ENCODE data around the gene ISY1. TPM values are rescaled to one million over a fixed set of nuclear protein-coding genes. Genes with fewer than 3 reads are reported as not detected.
"Not testable (repeated sequence)": the region's sequence is repeated elsewhere in the genome, so short reads cannot be mapped to it uniquely, and the experiment has no call there.

The ISY1 gene
- total and polyA plus RNA-seq, 7 donors, result 18.0 to 31.2 (median 25.2) TPM

- DNase-seq, result no peak
- Histone ChIP-seq H3K4me1 (peaks cover 0 to 7% (median 6%) of the 10 kb centered on the region in 4 donors), H3K27me3 (no peaks in the 10 kb centered on the region), H3K4me3 (no peak overlapping the region), H3K27ac (no peak overlapping the region), H3K9me3 (no peaks in the 10 kb centered on the region), H3K36me3 (peaks cover 0 to 7% (median 0%) of the 10 kb centered on the region in 4 donors)
- TF ChIP-seq POLR2AphosphoS5 (IDR thresholded peaks at IDR 0.05) (no peak), CTCF (IDR thresholded peaks at IDR 0.05) (no peak)
- intact Hi-C loops (cut with DNase I), result no loop called here
- 68 to 81% methylated on average over 3 of the region's 3 CpGs for WGBS, 2 donors
Measured at GRCh38 chr3:129112308-129113052, 48.4 kb downstream of the ISY1 start.

- H3K27me3 ChIP-seq; H3K4me1 ChIP-seq; H3K4me3 ChIP-seq; H3K36me3 ChIP-seq; intact Hi-C loops (cut with DNase I); DNase-seq; H3K9me3 ChIP-seq; H3K27ac ChIP-seq: not testable (repeated sequence)
- 96 to 97% methylated on average over 10 of the region's 10 CpGs for WGBS, 2 donors
Measured at GRCh38 chr3:129111076-129111780, 49.6 kb downstream of the ISY1 start.

GRCh38 chr3:129107793-129108192, 53.1 kb downstream of the ISY1 start:
- WGBS, 2 donors, result 91 to 94% methylated on average over 8 of the region's 8 CpGs
- Histone ChIP-seq H3K4me1 (peaks cover 0 to 10% (median 0%) of the 10 kb centered on the region in 4 donors), H3K27me3 (no peaks in the 10 kb centered on the region), H3K9me3 (no peaks in the 10 kb centered on the region), H3K36me3 (peaks cover 0 to 7% (median 0%) of the 10 kb centered on the region in 4 donors), H3K27ac (no peak overlapping the region), H3K4me3 (no peak overlapping the region)
- TF ChIP-seq POLR2A (IDR thresholded peaks at IDR 0.05) (no peak), POLR2AphosphoS5 (IDR thresholded peaks at IDR 0.05) (no peak), EP300 (IDR thresholded peaks at IDR 0.05) (no peak), CTCF (IDR thresholded peaks at IDR 0.05) (no peak)
- intact Hi-C loops (cut with DNase I), result no loop called here
- DNase-seq, result no peak

- no peak overlapping the region for H3K27ac ChIP-seq
- no peaks in the 10 kb centered on the region for H3K27me3 ChIP-seq
- H3K9me3 ChIP-seq, result no peaks in the 10 kb centered on the region
- no peak for TF ChIP-seq CTCF (IDR thresholded peaks at IDR 0.05)
- no peak for TF ChIP-seq POLR2A (IDR thresholded peaks at IDR 0.05)
- no peak for TF ChIP-seq POLR2AphosphoS5 (IDR thresholded peaks at IDR 0.05)
- TF ChIP-seq EP300 (IDR thresholded peaks at IDR 0.05), result no peak
- DNase-seq, result no peak
- peaks cover 0 to 7% (median 0%) of the 10 kb centered on the region in 4 donors for H3K36me3 ChIP-seq
- no peak overlapping the region for H3K4me3 ChIP-seq
- 58 to 81% methylated on average over 19 of the region's 19 CpGs for WGBS, 2 donors
- peaks cover 0 to 10% (median 0%) of the 10 kb centered on the region in 4 donors for H3K4me1 ChIP-seq
- intact Hi-C loops (cut with DNase I), result no loop called here
Measured at GRCh38 chr3:129106866-129107565, 53.8 kb downstream of the ISY1 start.

- intact Hi-C loops (cut with DNase I), result no loop called here
- DNase-seq, result no peak
- no peak overlapping the region for H3K27ac ChIP-seq
Measured at GRCh38 chr3:129106320-129106719, 54.5 kb downstream of the ISY1 start.

More at GRCh38 chr3:129106320-129106719, 54.5 kb downstream of the ISY1 start:
- H3K4me1 ChIP-seq, result peaks cover 0 to 10% (median 0%) of the 10 kb centered on the region in 4 donors
- WGBS, 2 donors, result 92 to 94% methylated on average over 5 of the region's 5 CpGs
- H3K36me3 ChIP-seq, result peaks cover 0 to 7% (median 0%) of the 10 kb centered on the region in 4 donors
- TF ChIP-seq EP300 (IDR thresholded peaks at IDR 0.05), result no peak
- no peak for TF ChIP-seq POLR2A (IDR thresholded peaks at IDR 0.05)
- TF ChIP-seq POLR2AphosphoS5 (IDR thresholded peaks at IDR 0.05), result no peak
- TF ChIP-seq CTCF (IDR thresholded peaks at IDR 0.05), result no peak
- no peaks in the 10 kb centered on the region for H3K9me3 ChIP-seq
- no peak overlapping the region for H3K4me3 ChIP-seq
- H3K27me3 ChIP-seq, result no peaks in the 10 kb centered on the region

All from sigmoid colon (tissue), 7 donors.